ENCODE results near the gene LDLRAD1. TPM values are rescaled to one million over a fixed set of nuclear protein-coding genes. Genes with fewer than 3 reads are reported as not detected.

LDLRAD1 gene
- total and polyA plus RNA-seq, 2 experiments from 2014 or later, result not detected

DNA sequence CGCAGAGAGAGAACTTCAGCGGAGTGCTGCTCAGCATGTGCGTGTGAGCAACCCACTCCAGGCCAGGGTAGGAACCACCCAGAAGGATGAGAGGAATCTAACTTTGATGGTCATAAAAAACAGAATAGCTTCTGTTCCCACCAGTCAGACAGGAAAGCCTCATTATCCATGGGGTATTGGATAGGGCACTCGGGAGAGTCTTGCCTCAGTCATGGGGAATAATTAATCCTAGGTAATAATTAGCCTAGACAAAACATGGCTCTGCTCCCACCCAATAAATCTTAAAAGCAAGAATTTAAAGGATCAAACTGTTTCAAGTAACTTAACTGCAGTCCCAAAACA, 35.3 kb downstream of the LDLRAD1 start:
- no peaks in the 10 kb centered on the region for H3K36me3 ChIP-seq
- DNase-seq (ENCODE audit: low read depth in 1 of 2, low spot score in 1 of 2), result no peak

DNA sequence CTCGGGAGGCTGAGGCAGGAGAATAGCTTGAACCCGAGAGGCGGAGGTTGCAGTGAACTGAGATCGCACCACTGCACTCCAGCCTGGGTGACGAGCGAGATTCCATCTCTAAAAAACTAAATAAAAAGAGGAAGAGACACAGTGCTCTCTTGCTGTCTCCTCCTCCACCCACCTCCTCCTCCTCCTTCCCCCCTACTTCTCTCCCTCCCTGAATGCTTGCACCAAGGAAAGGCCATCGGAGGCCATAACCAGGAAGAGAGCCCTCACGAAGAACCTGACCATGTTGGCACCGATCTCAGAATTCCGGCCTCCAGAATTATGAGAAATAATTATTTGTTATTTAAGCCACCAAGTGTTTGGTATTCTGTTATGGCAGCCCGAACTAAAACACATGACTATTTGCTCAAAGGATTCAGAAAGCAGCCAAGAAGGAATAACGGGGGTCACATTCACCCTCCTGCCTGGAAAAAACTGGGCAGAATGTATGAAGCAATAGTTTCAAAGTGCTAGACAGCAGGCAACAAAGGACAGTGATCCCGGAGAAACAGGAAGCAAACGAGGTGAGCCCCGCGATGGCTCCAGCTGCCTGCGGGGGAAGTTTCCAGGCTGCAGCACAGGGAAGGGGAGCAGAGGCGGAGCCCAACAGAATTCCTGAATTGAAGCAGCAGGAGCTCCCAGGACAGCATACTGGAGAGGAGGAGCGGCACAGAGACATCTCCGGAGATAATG, 35.8 kb downstream of the LDLRAD1 start:
- peak; percentile 32 to 66 for DNase-seq (ENCODE audit: low read depth in 1 of 2, low spot score in 1 of 2)
- TF ChIP-seq, protein P1, sequence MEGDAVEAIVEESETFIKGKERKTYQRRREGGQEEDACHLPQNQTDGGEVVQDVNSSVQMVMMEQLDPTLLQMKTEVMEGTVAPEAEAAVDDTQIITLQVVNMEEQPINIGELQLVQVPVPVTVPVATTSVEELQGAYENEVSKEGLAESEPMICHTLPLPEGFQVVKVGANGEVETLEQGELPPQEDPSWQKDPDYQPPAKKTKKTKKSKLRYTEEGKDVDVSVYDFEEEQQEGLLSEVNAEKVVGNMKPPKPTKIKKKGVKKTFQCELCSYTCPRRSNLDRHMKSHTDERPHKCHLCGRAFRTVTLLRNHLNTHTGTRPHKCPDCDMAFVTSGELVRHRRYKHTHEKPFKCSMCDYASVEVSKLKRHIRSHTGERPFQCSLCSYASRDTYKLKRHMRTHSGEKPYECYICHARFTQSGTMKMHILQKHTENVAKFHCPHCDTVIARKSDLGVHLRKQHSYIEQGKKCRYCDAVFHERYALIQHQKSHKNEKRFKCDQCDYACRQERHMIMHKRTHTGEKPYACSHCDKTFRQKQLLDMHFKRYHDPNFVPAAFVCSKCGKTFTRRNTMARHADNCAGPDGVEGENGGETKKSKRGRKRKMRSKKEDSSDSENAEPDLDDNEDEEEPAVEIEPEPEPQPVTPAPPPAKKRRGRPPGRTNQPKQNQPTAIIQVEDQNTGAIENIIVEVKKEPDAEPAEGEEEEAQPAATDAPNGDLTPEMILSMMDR (IDR thresholded peaks at IDR 0.05; ENCODE audit: low read depth, low read length), result no peak
- Histone ChIP-seq H3K9me3 (ENCODE audit: low read depth) (no peaks in the 10 kb centered on the region), H3K4me3 (no peak overlapping the region), H3K27ac (no peak overlapping the region), H3K4me1 (ENCODE audit: low read depth) (no peaks in the 10 kb centered on the region), H3K36me3 (no peaks in the 10 kb centered on the region), H3K27me3 (no peaks in the 10 kb centered on the region)

More for the DNA sequence above, 35.3 kb downstream of the LDLRAD1 start:
- TF ChIP-seq, protein P1 (IDR thresholded peaks at IDR 0.05; ENCODE audit: low read depth, low read length), result no peak
- Histone ChIP-seq H3K27ac (no peak overlapping the region), H3K27me3 (no peaks in the 10 kb centered on the region), H3K4me1 (ENCODE audit: low read depth) (no peaks in the 10 kb centered on the region), H3K4me3 (no peak overlapping the region), H3K9me3 (ENCODE audit: low read depth) (no peaks in the 10 kb centered on the region)

DNA sequence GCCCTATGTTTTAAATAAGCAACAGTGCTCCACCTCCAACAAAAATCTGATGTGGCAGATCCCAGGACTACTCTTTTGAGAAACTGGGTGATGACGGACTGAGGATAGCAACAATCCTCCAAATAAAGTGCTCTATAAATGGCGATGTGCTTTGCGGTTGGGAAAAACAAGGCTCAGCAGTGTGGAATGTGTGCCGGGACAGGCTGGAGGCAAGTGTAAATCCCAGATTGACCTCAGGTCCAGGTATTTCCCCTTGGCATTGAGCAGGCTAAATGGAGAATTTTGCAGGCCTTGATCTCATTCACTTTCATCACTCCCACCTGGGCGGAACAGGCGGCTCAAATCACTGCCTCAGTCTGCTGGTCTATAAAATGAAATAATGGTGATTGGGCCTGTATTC, 36.8 kb downstream of the LDLRAD1 start:
- Histone ChIP-seq H3K4me3 (no peak overlapping the region), H3K4me1 (ENCODE audit: low read depth) (no peaks in the 10 kb centered on the region), H3K9me3 (ENCODE audit: low read depth) (no peaks in the 10 kb centered on the region), H3K36me3 (no peaks in the 10 kb centered on the region), H3K27ac (no peak overlapping the region), H3K27me3 (no peaks in the 10 kb centered on the region)
- TF ChIP-seq, protein P1 (IDR thresholded peaks at IDR 0.05; ENCODE audit: low read depth, low read length), result no peak
- DNase-seq (ENCODE audit: low read depth in 1 of 2, low spot score in 1 of 2), result no peak

DNA sequence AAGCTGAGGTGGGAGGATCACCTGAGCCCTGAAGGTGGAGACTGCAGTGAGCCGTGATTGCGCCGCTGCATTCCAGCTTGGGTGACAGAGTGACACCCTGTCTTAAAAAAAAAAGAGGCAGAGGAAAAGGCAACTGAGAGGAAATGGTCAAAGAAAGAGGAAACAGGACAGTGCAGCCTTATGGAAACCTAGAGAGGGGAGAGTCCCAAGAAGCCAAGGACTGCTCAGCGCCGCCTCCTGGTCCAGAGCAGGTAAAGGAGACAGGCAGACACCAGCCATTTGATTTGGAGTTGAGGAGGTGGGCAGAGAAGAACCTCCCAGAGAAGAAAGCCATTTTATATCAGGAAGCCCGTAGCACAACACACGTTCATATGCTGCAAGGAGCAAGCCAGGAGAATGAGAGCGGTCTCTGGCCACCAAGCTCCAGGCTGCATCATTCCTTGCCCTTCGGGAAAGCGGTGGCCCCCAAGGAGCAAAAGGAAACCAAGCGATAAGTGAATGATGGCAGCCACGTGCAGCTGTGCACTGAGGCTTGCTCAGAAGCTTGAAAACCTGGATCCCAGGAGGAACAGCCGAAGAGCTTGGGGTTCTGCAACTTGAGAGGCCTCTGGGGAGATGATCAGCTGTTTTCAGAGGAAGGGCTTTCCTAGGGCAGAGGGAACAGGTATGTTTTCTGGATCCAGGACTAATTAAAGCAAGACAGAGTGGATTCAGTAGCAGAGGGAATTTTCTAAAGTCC, 38.1 kb downstream of the LDLRAD1 start:
- TF ChIP-seq, protein P1 (IDR thresholded peaks at IDR 0.05; ENCODE audit: low read depth, low read length), result no peak
- DNase-seq (ENCODE audit: low read depth in 1 of 2, low spot score in 1 of 2), result no peak
- H3K4me3 ChIP-seq, result no peak overlapping the region
- no peaks in the 10 kb centered on the region for H3K27me3 ChIP-seq
- no peaks in the 10 kb centered on the region for H3K9me3 ChIP-seq (ENCODE audit: low read depth)
- no peaks in the 10 kb centered on the region for H3K36me3 ChIP-seq
- H3K4me1 ChIP-seq (ENCODE audit: low read depth), result no peaks in the 10 kb centered on the region
- no peak overlapping the region for H3K27ac ChIP-seq

DNA sequence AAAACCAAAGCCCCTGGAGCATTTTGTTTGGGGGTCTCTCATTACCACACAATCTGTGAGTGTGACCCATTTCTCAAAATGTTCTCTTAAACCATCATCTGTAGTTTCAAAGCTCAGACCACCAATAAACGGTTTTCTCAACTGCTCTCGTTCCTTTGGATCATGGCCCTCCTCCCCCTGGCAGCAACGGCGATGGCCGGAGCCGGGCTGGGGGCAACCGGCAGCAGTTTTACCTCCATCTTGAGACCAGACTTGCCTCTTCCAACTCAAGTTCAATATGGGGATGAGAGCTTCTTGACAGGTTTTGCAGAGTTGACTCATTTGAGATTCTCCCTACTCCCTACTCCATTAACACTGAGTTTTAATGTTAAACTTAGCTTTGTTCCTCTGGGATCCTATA, 42.1 kb downstream of the LDLRAD1 start:
- no peak for DNase-seq (ENCODE audit: low read depth in 1 of 2, low spot score in 1 of 2)
- Histone ChIP-seq H3K4me3 (no peak overlapping the region), H3K27me3 (no peaks in the 10 kb centered on the region), H3K4me1 (ENCODE audit: low read depth) (no peaks in the 10 kb centered on the region), H3K27ac (no peak overlapping the region), H3K36me3 (no peaks in the 10 kb centered on the region), H3K9me3 (ENCODE audit: low read depth) (no peaks in the 10 kb centered on the region)
- TF ChIP-seq, protein P1 (IDR thresholded peaks at IDR 0.05; ENCODE audit: low read depth, low read length), result no peak
